ENCODE measurements around the gene MTHFD1L.

DNA sequence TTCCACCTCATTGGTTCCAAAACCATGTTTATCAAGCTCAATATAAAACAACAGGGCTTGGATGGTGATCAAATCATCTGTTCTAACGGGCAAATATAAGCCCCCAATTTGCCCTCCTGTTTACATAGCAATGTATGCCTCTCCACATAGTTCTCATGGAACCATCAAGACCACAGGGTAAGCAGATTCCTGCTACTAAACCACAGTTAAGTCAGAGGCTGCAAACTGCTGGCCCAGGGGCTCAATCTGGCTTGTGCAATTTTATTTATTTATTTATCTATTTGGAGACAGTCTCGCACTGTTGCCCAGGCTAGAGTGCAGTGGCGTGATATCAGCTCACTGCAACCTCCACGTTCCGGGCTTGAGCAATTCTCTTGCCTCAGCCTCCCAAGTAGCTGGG is 18.9 kb upstream of the MTHFD1L start:
- no peak for TF ChIP-seq CTCF (conservative IDR thresholded peaks at IDR 0.05; ENCODE audit: low read length)
- no peak for TF ChIP-seq EZH2phosphoT487 (IDR thresholded peaks at IDR 0.05; ENCODE audit: borderline replicate concordance)
